GM18951 (cell line): ENCODE data around the gene OTULINL.

Source experiments
- POLR2A ChIP-seq: IDR thresholded peaks from 4 replicates; pipeline ENCODE4 v1.6.1; 2011; ENCODE audit warnings: mild to moderate bottlenecking; ENCODE audit not compliant: insufficient read length, insufficient read depth; ENCODE audit errors: extremely low read depth
- in situ Hi-C: fragments of 300-500 bp; cut with MboI; formaldehyde crosslinking; loops from one replicate; pipeline ENCODE4 v1.12.0; 2022; ENCODE audit warnings: low sequenced_read_pairs, mixed read lengths, inconsistent platforms; ENCODE audit not compliant: unreplicated experiment

Gene OTULINL

DNA sequence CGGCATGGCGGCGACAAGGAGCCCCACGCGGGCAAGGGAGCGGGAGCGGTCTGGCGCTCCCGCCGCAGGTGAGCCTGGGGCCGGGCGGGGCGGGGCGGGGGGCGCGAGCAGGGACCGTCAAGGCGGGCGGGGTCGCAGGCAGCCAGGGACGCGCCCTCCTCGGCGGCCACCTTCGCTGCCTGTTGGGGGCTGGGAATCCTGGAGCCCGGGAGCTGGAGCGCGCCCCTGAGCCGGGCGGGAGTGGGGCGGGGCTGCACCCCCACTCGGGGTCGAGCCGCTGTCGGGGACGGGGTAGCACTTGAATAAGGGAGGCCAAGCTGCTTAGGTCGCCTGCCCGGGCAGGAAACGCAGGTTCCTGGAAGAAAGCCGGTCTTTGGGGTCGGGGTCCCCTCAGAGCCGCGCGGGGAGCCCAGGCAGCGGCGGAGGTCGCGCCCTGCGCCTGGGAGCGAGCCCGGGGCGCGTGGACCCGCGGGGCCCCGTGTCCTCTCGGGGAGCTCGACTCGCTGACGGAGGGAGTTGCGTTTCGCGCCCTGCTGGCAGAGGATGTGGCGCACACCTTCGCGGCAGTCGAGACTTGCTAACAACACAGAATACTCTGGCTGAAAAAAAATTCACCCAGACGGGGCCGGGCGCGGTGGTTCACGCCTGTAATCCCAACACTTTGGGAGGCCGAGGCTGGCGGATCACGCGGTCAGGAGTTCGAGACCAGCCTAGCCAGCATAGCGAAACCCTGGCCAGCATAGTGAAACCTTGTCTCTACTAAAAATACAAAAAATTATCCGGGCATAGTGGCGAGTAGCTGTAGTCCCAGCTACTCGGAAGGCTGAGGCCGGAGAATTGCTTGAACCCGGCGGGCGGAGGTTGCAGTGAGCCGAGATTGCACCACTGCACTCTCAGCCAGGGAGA, 552 bp downstream of the OTULINL start:
- in situ Hi-C loops = no loop called here
- TF ChIP-seq POLR2A = no peak

DNA sequence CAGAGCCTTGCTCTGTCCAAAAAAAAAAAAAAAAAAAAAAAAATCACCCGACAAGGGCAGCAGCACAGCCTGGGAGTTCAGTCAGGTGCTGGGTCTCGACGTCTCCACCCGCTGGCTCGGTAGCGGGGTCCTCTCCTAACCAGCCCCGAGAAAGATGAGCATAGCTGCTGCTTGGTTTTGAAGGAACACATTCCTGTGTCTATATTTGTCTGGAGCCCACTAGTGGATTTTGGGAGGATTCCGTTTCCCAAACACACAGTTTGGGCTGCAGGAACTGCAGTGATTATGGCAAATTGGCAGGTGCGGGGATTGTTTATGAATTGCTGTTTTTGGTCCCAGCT, 1.2 kb downstream of the OTULINL start:
- no peak for TF ChIP-seq POLR2A
- in situ Hi-C loops = no loop called here

DNA sequence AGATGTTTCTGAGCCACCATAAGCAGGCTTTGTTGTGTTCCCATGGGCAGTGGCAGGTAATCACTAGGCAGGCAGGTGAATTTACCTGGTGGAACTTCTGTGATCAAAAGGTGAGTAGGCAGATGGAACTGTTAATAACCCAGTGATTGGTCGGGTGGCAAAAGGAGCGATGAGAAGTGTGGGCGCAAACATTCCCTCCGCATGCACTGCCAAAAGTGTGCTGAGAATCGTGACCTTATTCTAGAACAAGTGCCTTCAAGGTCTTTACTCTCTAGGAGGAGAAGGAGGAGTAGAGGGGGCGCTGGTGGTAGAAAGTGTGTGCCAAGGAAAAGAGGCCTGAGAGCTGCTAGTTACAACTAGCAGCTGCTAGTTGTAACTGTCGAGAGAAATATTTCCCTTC, 3.3 kb downstream of the OTULINL start:
- TF ChIP-seq POLR2A = no peak
- in situ Hi-C loops = no loop called here

DNA sequence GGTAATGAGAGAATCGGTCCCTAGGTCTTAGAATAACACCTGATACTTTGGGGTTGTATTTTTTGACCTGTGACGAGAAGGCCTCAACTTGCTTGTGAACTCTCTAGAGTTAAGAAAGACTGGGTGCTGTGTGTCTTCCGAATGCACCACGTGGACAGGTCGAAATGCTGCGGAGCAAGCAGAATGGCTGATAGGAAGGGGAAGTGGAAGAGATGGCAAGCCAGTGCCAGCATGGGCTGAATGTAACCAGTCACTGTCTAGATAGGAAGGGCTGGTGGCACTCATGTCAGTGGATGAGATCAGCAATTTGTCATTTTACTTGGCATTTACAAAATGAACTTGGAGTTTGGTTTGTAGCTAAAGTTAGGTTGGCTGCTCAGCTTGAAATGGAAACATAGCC, 5.6 kb downstream of the OTULINL start:
- in situ Hi-C loops = no loop called here
- TF ChIP-seq POLR2A = no peak

DNA sequence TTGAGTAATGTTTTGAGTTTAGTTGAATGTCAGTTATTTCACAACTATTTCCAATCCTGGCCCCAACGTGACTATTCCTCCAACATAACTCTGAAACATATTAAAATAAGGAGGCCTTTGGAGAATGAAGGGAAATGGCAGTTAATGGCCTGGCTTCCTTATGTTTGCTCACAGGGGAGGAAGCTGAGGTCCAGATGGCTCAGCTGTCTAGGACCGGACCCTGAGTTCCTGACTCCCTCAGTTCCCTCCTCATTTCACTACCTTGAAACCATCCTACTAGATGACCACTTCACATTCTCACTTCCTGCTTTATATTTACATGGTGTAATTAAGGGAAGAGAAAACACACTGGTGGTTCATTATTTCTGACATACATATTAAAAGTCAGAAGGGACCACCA, 6.6 kb downstream of the OTULINL start:
- in situ Hi-C loops = no loop called here
- no peak for TF ChIP-seq POLR2A

DNA sequence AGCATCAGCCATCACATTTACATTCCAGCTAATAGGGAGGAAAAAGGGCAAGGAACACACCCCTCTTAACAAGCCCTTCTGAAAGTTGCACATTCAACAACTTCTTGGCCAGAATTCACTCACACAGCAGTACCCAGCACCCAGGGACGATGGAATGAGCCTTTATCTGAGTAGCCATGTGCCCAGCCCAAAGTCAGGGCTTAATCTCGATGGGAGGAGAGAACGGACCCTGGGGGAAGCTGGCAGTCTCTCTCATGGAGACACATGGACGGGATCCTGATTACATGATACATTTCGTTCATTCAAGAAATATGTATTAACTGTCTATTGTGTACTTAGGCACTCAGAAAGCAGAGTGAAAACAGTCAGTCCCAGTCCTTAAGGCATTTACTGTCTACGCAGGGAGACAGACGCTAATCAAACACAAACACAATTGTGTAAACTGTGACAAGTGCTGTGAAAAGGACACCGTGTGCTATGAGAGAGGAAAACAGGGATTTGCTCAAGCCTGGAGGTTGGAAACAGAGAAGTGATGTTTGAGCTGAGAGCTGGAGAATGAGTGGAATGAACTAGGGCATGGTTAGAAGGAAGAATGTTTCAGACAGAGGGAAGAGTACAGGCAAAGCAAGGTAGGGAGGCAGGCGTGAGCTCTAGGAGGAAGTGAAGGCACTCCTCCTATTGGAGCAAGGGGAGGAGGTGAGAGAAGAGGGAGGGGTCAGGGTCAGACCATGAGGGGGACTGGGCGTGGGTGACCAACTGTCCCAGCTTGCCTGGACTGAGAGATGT, 7.4 kb downstream of the OTULINL start:
- in situ Hi-C loops = no loop called here
- TF ChIP-seq POLR2A = no peak

DNA sequence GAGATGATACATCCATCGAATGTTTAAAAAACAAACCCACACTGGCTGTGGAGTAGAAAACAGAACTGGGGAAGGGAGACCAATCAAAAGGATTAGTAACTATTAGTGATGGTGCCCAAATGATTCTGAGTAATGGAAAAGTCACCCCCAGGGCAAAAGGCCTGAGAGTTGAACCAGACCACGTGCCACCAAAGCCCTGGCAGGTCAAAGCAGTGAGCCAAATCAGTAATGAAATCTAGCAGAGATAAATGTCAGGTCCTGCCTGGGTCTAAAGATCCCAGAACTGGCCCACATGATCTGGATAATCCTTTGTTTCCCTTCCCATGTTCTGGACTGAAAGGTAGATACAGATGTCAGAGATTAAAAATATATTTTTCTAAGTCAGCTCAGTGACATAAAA, 9.4 kb downstream of the OTULINL start:
- in situ Hi-C loops = no loop called here
- no peak for TF ChIP-seq POLR2A

DNA sequence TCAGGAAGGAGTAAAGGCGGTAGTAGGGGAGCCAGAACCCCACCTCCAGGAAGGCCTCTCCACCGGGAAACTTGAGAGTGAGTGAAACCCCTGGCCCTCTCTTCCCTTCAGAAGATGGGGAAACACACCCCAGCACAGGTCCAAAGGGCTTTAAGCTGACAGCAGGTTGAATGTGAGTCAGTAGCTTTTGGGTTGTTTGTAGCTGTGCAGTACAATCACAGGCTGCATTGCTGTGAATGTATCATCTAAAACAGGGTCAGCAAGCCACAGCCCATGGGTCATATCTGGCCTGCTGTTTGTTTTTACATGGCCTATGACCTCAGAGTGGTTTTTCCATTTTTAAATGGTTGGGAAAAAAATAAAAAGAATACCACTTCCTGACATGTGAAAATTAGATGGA, 10.0 kb downstream of the OTULINL start:
- TF ChIP-seq POLR2A = no peak
- in situ Hi-C loops = no loop called here

DNA sequence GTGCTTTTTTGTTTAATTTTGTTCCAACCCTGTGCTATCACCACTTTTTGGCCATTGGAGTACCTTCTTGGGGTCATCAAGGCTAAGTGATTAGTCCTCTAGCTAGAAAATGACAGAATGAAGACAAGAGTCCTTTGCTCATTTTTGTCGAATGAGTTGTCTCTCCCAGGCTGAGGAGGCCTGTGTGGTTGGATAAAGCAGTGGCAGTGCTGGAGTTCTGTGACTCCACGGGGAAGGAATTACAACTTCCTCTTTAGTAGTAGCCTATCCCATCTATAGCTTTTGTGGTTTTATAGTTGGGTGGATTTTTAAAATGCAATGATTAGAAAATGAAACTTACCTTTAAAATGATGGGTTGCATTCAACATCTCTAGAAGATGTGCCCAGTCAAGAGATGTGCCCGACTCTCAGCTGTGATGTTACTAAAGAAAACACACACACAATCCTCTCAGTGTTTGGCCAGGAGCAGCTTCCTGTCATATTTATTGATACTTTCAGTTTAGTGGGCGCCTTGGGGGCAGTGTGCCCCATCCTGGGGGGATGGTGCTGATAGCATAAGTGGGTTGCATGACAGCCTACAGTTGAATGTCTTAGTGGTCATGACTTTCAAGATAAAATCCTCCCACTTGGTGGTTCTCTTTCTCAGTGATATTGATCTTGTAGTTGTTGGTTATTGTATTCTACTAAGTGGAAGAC, 11.9 kb downstream of the OTULINL start:
- TF ChIP-seq POLR2A = no peak
- in situ Hi-C loops = no loop called here

DNA sequence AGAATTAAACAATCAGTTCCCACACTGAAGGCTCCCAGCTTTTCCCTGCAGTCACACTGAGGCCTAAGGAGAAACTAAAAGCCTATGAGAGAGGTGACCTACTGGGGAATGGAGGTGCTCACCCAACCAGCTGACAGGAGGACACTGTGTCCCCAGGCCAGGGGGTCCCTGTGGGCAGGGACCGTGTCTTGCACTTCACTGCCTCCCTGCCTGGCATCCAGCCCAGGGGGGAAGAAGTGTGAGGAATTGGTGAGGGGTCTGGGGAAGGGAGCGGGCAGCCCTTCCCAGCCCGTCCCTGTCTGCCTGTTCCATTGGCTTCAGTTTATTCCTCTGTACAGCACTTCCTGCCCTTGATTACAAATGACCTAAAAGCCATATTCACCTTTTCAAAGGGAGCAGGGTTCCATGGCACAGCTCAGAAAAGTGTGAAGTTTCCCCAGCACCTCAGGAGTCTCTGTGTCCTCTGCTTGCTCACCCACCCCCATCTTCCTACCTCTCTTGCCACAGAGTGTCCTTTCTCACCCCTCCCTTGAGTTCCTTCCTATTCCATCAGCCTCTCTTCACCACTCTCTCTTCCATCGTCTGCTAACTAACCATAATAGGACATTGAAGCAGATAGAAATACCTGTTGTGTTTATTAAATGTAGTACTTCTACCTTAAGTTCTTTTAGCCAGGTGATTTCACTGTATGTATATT, 12.9 kb downstream of the OTULINL start:
- in situ Hi-C loops = no loop called here
- no peak for TF ChIP-seq POLR2A

DNA sequence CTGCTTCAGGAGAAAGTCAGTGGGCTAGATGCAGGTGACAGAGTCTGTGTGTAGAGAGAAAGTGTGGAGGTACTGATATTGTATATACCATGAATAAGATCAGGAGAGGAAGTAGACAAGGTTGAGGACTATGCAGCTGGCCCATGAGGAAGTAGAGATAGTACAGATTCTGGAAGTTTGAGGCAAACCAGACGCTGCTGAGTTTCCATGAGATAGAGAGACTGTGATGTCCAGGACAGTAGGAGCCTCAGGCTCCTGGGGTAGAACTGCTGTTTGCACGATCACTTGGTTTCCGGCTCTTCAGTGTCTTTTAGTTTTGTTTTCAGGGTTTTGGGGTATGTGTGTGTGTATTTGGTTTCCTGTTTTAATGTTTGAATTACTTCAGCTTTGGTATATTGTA, 13.6 kb downstream of the OTULINL start:
- no peak for TF ChIP-seq POLR2A
- in situ Hi-C loops = no loop called here

DNA sequence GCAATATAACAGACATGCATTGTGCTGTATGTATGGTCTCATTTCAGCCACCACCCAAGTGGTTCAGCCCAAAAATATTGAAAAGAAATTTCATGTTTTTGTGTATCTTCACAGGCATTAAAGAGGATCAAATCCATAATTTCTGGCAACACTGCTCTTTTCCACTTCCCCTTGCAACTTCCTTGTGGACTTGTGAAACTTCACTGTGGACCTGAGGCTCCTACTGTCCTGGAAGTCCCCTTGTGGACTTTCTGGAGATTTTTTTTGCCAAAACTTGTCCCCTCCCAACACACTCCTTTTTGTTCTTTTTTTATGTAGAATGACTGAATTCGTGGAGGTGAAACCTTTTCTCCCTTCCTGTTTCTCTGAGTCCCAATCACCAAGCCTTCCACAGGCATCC, 14.3 kb downstream of the OTULINL start:
- in situ Hi-C loops = no loop called here
- TF ChIP-seq POLR2A = no peak

DNA sequence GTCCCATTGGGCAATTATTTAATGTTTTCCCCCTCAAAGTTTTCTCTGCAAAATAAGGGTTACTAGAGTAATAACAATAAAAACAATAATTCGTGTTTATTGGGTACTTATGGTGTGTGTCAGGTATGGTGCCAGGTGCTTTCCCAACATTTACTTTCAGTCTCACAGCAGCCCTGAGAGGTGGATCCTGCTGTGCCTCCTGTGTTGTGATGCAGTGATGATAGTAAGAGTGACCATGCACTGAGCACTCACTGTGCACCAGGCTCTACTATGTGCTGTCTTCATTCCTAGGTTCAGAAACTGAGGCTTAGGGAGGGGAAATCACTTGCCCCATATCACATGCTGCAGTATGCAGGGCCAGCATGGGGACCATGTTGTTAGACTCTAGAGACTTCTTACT, 15.5 kb downstream of the OTULINL start:
- no peak for TF ChIP-seq POLR2A
- in situ Hi-C loops = no loop called here
